A673 (cell line): Measurements from ENCODE around the gene QRICH2.

Experiments used
- EZH2 ChIP-seq: fragments of 200-600 bp; sonication (generic); IDR thresholded peaks from 2 replicates; pipeline ENCODE4 v1.6.1; 2017; ENCODE audit warnings: borderline replicate concordance, low read depth, mild to moderate bottlenecking, mixed read lengths, antibody characterized with exemption, low read length; ENCODE audit not compliant: poor library complexity, severe bottlenecking
- TF ChIP-seq, protein P1 (sequence below): fragments of 300-800, 200-600 bp; sonication (generic); conservative IDR thresholded peaks from 2 replicates; pipeline ENCODE4 v1.5.1; 2017; ENCODE audit warnings: low read depth, mild to moderate bottlenecking, antibody characterized with exemption, low read length, moderate library complexity, mixed read lengths

DNA sequence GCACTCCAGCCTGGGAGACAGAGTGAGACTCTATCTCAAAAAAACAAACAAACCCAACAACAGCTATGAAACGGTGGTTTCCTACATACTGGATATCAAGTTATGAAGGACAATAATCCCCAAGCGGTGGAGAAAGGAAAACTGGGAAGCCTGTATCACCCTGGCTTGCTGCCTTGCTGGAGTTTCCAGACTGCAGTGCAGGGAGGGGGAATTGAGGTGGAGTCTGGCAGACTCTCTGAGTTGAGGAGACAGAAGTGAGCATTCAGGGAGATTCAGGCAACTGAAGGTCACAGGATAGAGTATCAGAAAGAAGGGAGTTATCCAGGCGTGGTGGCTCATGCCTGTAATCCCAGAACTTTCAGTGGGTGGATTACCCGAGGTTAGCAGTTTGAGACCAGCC lies 11.9 kb downstream of the QRICH2 start:
- TF ChIP-seq, protein P1, sequence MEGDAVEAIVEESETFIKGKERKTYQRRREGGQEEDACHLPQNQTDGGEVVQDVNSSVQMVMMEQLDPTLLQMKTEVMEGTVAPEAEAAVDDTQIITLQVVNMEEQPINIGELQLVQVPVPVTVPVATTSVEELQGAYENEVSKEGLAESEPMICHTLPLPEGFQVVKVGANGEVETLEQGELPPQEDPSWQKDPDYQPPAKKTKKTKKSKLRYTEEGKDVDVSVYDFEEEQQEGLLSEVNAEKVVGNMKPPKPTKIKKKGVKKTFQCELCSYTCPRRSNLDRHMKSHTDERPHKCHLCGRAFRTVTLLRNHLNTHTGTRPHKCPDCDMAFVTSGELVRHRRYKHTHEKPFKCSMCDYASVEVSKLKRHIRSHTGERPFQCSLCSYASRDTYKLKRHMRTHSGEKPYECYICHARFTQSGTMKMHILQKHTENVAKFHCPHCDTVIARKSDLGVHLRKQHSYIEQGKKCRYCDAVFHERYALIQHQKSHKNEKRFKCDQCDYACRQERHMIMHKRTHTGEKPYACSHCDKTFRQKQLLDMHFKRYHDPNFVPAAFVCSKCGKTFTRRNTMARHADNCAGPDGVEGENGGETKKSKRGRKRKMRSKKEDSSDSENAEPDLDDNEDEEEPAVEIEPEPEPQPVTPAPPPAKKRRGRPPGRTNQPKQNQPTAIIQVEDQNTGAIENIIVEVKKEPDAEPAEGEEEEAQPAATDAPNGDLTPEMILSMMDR: no peak
- no peak for TF ChIP-seq EZH2
